GM10248 (cell line): ENCODE results near the gene DHCR7.

Source experiments
- CTCF ChIA-PET: fragments of 300-600 bp; sonication (Branson Sonifier 250); formaldehyde crosslinking; extraction: SDS; loops from one replicate; lab custom pipeline; 2021; ENCODE audit warnings: antibody characterized with exemption; lab: Yijun Ruan, JAX
- POLR2A ChIA-PET: fragments of 350-650 bp; sonication (Branson Sonifier 250); formaldehyde crosslinking; extraction: SDS; loops from one replicate; lab custom pipeline; 2020; ENCODE audit warnings: antibody characterized with exemption; lab: Yijun Ruan, JAX
- DNase-seq: peaks from one replicate; pipeline ENCODE4 v3.0.0; 2012; ENCODE audit errors: extremely low spot score
- TF ChIP-seq, protein P1 (sequence below): IDR thresholded peaks from 2 replicates; pipeline ENCODE4 v1.5.1; 2012; ENCODE audit warnings: mild to moderate bottlenecking, low read depth; ENCODE audit errors: extremely low read depth, missing control alignments, control extremely low read depth

The DHCR7 gene

GRCh38 chr11:71478528-71478840 lies 30.3 kb upstream of the DHCR7 start:
- ChIA-PET POLR2A (no interaction called here), CTCF (no interaction called here)
- TF ChIP-seq, protein P1, sequence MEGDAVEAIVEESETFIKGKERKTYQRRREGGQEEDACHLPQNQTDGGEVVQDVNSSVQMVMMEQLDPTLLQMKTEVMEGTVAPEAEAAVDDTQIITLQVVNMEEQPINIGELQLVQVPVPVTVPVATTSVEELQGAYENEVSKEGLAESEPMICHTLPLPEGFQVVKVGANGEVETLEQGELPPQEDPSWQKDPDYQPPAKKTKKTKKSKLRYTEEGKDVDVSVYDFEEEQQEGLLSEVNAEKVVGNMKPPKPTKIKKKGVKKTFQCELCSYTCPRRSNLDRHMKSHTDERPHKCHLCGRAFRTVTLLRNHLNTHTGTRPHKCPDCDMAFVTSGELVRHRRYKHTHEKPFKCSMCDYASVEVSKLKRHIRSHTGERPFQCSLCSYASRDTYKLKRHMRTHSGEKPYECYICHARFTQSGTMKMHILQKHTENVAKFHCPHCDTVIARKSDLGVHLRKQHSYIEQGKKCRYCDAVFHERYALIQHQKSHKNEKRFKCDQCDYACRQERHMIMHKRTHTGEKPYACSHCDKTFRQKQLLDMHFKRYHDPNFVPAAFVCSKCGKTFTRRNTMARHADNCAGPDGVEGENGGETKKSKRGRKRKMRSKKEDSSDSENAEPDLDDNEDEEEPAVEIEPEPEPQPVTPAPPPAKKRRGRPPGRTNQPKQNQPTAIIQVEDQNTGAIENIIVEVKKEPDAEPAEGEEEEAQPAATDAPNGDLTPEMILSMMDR: no peak
- DNase-seq: no peak

DNA sequence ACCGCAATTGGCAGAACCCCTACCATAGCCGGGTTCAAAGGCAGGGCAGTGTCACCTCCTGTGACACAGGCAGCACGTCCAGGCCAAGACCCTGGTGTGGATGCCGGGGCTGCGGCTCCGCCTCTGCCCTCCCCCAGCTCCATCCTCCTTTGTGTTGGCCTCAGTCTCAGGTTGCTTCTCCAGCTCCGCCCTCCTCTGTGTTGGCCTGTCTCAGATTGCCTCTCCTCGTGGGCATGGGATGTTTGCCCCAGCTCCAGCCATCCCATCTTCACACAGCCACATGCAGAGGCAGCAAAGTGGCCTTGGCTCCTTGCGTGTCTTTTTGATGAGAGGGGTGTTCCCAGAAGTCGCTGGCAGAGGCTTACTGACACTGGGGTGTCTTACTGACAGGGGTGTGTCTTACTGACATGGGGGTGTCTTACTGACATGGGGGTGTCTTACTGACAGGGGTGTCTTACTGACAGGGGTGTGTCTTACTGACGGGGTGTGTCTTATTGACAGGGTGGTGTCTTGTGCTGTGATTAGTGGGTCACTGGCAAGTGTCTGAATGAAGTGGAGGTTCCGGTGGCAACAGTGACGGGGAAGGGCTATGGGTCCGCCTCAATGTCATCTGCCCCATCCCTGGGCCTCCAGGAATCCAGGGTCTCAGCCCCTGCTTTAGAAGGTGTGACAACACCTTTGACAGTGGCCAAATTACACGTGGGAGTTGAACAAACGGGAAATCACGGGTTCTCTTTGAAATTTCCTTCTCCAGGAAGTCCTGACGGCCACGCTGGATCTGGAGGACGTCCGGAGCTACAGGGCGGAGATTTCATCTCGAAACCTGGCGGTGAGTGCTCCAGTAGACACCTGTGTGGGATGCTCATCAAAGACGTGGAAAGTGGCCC lies 29.7 kb upstream of the DHCR7 start:
- no peak for DNase-seq
- POLR2A ChIA-PET: no interaction called here
- CTCF ChIA-PET: no interaction called here
- TF ChIP-seq, protein P1: no peak

DNA sequence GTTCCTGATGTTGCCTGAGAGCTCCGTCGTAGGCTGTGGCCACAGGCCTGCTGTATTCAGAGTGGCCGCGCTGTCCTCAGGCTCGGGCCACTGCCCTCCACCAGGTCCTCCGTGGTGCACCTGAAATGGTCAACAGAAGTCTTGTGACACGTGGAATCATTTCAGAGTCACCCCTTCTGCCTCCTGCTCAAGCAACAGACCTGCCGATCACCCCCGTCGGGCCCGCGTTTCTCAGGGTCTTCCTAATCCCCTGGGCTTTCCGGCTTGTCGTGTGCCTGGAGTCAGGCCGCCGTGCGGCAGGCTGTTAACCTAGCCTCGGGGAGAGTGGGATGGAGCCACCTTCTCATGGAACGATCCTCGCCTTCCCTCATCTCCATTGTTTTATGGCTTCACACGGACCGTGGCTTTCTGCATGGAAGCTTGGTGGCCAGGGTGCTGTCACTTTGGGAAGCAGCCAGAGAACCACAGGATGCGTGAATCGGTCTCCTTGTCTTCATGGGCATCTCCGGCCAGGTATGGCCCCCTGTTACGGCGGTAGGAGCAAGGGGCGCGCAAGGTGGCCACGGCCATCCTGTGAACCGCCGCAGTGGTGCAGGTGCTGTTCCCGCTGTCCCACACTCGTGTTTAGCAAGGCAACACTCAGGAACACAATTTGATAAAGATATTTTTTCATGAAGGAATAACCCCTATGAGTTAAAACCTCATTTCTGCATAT lies 28.9 kb upstream of the DHCR7 start:
- CTCF ChIA-PET: no interaction called here
- POLR2A ChIA-PET: no interaction called here
- DNase-seq: no peak
- TF ChIP-seq, protein P1: no peak

DNA sequence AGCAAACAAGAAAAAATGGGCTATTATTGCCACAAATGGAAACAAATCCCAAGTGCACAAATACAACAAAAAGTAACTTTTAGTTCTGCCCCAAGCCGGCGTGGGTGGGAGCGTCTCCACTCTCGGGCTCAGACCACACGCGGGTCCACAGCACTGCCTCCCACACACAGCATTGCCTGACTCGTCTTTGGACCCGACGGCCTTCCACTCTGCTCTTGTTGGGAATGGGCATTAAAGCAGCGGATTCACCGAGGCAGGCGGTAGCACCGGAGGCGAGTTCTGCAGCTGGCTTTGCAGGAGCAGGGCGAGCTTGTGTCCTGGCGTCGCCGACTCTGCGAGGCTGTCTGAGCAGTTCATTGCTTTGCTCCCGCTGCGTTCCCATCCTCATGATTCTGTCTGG lies 27.8 kb upstream of the DHCR7 start:
- DNase-seq: no peak
- POLR2A ChIA-PET: no interaction called here
- CTCF ChIA-PET: no interaction called here
- TF ChIP-seq, protein P1: no peak

- ChIA-PET CTCF (no interaction called here), POLR2A (no interaction called here)
- DNase-seq: no peak
- TF ChIP-seq, protein P1: no peak
These were observed 26.7 kb upstream of the DHCR7 start for GRCh38 chr11:71474771-71475483.

- POLR2A ChIA-PET: no interaction called here
- no peak for DNase-seq
- CTCF ChIA-PET: no interaction called here
- TF ChIP-seq, protein P1: no peak
These were observed 26.1 kb upstream of the DHCR7 start for GRCh38 chr11:71474141-71474770.
